AG09309 (cell line): ENCODE measurements around the gene SLC6A20.

Experiments
- DNase-seq: peaks from one replicate; pipeline ENCODE4 v3.0.0-alpha.2; 2010; ENCODE audit warnings: low read depth
- H3K4me3 ChIP-seq: 2 replicates; pipeline ENCODE4 v1.5.1; 2011; ENCODE audit warnings: mild to moderate bottlenecking, low read depth, low read length, moderate library complexity; ENCODE audit not compliant: control insufficient read depth
- TF ChIP-seq, protein P1 (sequence below): IDR thresholded peaks from 2 replicates; pipeline ENCODE4 v1.5.1; 2011; ENCODE audit warnings: mild to moderate bottlenecking, low read depth, low read length, inconsistent platforms; ENCODE audit not compliant: insufficient read depth, control insufficient read depth; ENCODE audit errors: missing control alignments

Gene SLC6A20

DNA sequence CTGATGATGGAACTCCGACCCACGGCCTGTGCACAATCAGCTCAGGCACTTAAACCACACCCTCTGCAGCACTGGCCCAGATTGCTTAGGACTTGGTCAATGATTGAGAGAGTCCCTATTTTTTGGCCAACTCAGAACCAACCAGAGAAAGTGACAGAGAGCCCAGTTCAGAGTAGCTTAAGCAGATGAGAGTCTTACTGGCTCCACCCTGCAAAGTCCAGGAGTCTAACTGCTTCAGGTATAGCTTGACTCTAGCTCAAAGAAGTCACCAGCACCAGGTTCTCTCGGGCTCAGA, 20.1 kb downstream of the SLC6A20 start:
- DNase-seq, result no peak
- TF ChIP-seq, protein P1, sequence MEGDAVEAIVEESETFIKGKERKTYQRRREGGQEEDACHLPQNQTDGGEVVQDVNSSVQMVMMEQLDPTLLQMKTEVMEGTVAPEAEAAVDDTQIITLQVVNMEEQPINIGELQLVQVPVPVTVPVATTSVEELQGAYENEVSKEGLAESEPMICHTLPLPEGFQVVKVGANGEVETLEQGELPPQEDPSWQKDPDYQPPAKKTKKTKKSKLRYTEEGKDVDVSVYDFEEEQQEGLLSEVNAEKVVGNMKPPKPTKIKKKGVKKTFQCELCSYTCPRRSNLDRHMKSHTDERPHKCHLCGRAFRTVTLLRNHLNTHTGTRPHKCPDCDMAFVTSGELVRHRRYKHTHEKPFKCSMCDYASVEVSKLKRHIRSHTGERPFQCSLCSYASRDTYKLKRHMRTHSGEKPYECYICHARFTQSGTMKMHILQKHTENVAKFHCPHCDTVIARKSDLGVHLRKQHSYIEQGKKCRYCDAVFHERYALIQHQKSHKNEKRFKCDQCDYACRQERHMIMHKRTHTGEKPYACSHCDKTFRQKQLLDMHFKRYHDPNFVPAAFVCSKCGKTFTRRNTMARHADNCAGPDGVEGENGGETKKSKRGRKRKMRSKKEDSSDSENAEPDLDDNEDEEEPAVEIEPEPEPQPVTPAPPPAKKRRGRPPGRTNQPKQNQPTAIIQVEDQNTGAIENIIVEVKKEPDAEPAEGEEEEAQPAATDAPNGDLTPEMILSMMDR, result no peak
- H3K4me3 ChIP-seq, result no peak overlapping the region

DNA sequence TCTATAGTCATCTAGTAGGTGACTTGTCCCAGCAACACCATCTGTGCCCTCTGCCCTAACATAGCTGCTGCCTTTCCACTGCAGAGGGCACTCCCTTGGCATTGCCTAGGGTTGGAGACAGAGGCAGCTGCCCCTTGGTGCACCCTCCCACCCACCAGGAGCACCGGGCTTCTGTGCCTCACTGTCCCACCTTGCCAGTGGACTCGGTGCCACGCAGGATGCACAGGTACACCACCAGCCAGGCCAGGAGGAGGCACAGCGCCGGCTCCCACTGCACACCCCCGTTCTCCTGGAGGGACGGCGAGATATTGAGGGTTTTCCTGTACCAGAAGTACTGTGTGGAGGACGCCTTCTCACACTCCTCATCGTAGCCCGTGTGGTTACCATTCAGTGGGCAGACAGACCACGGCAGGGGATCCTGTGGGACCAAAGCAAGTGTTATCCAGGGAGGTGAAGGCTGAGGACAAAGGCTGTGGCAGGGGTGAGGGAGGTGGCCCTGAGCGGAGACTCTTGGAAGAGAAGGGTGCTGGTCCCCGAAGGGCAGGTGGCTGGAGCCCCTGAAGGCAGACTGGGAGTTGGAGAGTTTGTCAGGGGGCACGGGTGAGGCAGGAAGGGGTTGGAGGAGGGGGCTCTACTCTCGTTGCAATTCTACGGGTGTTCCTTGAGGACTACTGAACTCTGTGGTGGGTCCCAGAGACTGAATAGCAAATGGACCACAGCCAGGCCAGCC, 20.6 kb downstream of the SLC6A20 start:
- DNase-seq, result no peak
- no peak overlapping the region for H3K4me3 ChIP-seq
- TF ChIP-seq, protein P1, result no peak

DNA sequence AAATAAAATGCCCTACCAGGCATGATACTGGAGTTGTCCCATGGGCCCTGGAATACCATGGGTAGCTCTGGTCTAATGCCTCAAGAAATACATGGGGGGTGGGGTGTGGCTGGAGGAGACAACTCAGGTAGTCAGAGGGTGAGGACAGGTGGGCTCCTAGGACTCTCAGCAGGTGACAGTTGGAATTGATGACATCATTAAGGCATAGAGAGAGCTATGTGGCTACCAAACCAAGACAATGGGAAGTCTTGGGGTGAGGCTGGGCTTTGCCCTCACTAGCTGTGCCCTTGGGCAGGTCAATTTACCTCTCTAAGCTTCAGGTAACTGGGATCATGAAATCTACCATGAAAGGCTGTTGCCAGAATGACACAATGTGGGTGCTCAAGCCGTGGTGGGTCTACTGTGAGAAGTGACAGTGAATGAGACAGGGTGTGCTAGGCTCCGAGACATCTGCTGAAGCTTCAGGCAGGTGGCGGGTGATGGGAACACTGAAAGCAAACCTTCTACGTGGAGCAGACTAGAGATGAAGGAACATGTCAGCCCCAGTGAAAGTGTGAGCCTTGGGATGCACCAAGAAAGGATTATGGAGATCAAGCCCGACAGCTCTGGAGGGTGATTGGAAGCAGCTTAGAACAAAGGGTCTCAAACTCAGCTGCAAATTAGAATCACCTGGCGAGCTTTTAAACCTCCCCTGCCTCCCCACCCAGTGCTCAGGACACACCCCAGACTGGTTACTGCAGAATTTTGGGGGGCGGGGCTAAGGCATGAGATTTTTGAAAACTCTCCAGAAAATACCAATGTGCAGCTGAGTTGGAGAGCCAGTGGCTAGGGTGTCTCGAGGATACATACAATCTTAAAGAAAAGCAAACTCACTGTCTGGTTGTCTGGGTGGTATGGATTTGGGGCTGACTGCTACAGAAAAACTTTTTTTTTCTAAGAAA, 21.5 kb downstream of the SLC6A20 start:
- no peak for DNase-seq
- no peak overlapping the region for H3K4me3 ChIP-seq
- TF ChIP-seq, protein P1, result no peak

DNA sequence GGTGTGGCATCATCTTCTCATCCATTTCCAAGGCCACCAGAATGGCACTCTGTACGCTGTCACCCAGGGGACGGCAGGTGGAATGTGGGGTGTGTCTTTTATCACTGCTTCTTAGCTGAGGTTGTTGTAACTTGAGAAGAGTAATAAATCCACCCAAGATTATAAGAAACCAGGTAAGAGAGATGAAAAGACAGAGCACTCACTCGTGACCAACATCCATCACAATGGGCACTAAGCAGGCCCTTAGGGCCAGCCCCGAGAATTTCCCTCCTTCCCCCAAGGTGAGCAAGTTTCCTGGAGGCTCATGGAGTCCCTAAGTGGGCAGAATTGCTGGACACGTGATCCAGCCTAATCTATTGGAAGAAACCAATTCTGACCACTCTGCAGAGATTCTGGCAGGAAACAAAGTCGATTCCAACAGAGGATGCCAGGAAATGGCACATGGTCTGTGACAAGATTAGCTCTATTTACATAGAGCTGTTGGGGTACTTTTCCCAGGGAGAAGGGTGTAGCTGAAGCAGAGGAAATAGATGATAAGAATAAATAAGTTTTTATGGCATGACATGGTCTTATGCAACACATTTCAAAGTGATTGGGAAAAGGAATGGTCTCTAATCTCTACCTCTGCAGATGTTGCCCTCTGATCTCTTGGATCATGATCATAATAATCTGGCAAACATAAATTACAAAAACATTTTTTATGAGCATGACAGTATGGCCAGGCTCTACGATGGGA, 22.5 kb downstream of the SLC6A20 start:
- H3K4me3 ChIP-seq, result no peak overlapping the region
- TF ChIP-seq, protein P1, result no peak
- DNase-seq, result no peak

DNA sequence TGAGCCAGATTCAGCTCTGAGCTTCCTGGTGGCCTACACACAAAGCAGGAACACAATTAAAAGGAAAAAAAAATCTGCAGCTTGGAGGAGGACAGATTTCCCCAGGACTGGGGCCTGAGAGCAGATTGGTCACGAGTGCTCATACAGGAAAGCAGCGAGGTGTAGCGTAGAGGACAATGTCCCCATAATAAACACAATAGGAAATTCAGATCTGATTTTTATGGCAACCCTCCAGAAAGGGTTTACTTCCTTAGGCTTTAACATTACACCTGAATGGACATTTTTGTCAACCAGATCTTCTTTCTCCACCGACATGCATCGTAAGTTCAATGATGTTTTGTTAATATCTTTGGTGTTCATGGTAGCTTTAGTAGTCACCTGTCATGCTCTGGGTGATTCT, 23.3 kb downstream of the SLC6A20 start:
- TF ChIP-seq, protein P1, result no peak
- no peak overlapping the region for H3K4me3 ChIP-seq
- DNase-seq, result no peak

DNA sequence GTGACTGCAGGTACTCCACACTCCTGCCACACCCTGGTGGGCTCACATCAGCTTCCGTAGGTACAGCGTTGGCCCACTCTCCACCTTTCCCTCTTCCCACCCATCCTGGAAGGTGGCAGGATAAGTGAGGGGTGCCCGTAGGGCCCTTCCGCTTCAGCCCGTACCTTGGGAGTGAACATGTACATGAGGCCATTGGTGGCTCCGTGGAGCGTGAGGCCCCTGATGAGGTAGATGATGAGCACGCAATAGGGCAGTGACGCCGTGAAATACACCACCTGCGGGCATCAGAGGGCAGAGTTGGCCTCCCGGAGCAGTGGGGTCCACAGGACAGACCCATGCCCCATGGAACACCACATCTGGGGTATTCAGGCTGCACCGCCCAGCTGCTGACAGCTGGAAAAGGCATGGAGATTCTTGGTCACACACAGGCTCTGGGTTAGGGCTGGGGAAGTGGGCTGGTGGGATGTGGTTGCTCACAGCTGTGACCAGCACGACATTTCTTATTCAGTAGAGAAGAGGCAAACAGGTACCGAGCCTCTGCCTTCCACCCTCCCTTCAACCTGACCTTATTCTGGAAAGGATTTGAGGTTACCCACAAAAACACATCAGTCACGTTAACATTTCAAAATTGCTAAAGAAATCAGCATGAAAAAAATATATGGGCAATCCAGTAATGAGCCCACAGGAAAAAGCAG, 23.8 kb downstream of the SLC6A20 start:
- TF ChIP-seq, protein P1, result no peak
- no peak for DNase-seq
- H3K4me3 ChIP-seq, result no peak overlapping the region
